ENCODE measurements around the gene PJVK. TPM values are rescaled to one million over a fixed set of nuclear protein-coding genes. Genes with fewer than 3 reads are reported as not detected.

The PJVK gene
- total and polyA plus RNA-seq, 9 of the 15 experiments (the other 6 are each of a cell fraction or from before 2014, with no cell fraction given) = 0.11 to 1.5 (median 0.73) TPM

DNA sequence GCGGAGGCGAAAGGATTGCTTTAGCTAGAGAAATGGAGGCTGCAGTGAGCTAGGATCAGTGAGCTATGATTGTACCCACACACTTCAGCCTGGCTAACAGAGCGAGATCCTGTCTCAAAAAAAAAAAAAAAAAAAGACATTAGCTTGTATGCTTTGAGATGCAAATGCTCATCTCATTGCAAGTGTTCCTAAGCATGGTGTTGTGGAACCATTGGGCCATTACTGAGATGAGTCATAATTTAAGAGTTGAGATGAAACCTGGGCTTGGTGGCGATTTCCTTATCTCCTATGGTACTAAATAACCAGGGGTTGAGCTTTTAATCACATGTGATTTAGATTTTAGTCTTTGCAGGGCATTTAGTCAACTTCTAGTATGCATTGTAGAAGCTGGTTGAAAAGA is 31.3 kb downstream of the PJVK start:
- Histone ChIP-seq H3K79me2 (ENCODE audit: control insufficient read depth, insufficient read depth, low read length) (peaks cover 48% of the 10 kb centered on the region), H2AFZ (ENCODE audit: low read depth, low read length) (no peak overlapping the region), H3K9ac (ENCODE audit: insufficient read depth in 1 of 2, low read depth in 2 of 2, low read length in 2 of 2) (no peak overlapping the region), H3K9me3 (replicated peaks; ENCODE audit: control insufficient read depth, insufficient read depth, low read depth, low read length) (no peaks in the 10 kb centered on the region), H3K27me3 (ENCODE audit: control insufficient read depth in 2 of 2, insufficient read depth in 2 of 2, low read length in 2 of 2) (no peaks in the 10 kb centered on the region), H3K27ac (ENCODE audit: extremely low read depth, low read depth, low read length) (no peak overlapping the region), H3K9me1 (ENCODE audit: control insufficient read depth, insufficient read depth, low read length) (no peaks in the 10 kb centered on the region), H3K4me1 (replicated peaks in 1 of 2; ENCODE audit: control insufficient read depth in 2 of 2, insufficient read depth in 2 of 2, low read length in 2 of 2) (peaks cover 23 to 26% of the 10 kb centered on the region in 2 experiments), H4K20me1 (replicated peaks; ENCODE audit: control insufficient read depth, insufficient read depth, low read length) (no peaks in the 10 kb centered on the region), H3K4me3 (no peak overlapping the region), H3K36me3 (ENCODE audit: control insufficient read depth, insufficient read depth, low read length) (peaks cover 11% of the 10 kb centered on the region; the same call in 1 of the 3 replicates), H3K4me2 (ENCODE audit: insufficient read depth, low read length) (no peak overlapping the region)
- TF ChIP-seq JUND (IDR thresholded peaks at IDR 0.05; ENCODE audit: borderline replicate concordance, low read depth, low read length) = peak; percentile 82
- TF ChIP-seq JUND (tag; IDR thresholded peaks at IDR 0.05; ENCODE audit: borderline replicate concordance, low read depth, low read length) = peak; percentile 66; the same call in 2 of the 3 replicates
- no peak for TF ChIP-seq DACH1 (IDR thresholded peaks at IDR 0.05; ENCODE audit: partially characterized antibody)
- TF ChIP-seq JUN (IDR thresholded peaks at IDR 0.05; ENCODE audit: borderline replicate concordance, low read depth, low read length) = 0 out of 2 replicates have a peak, but pooled peaks have one; percentile 27
- TF ChIP-seq JUN (CRISPR knock-in tag; IDR thresholded peaks at IDR 0.05; ENCODE audit: borderline replicate concordance) = no peak
- 0 out of 2 replicates have a peak, but pooled peaks have one; percentile 53 for TF ChIP-seq DPF2 (IDR thresholded peaks at IDR 0.05)
- TF ChIP-seq, protein P1, sequence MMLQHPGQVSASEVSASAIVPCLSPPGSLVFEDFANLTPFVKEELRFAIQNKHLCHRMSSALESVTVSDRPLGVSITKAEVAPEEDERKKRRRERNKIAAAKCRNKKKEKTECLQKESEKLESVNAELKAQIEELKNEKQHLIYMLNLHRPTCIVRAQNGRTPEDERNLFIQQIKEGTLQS (IDR thresholded peaks at IDR 0.05) = peak; percentile 84
- TF ChIP-seq, protein P1 (CRISPR knock-in tag; conservative IDR thresholded peaks at IDR 0.05) = no peak
- peak; percentile 64; the same call in 1 of the 2 replicates for TF ChIP-seq EHMT2 (IDR thresholded peaks at IDR 0.05)
- TF ChIP-seq FOSL1 (tag; conservative IDR thresholded peaks at IDR 0.05) = peak; percentile 77
- no peak for TF ChIP-seq ZNF57 (CRISPR knock-in tag; IDR thresholded peaks at IDR 0.05)
- TF ChIP-seq, protein P2, sequence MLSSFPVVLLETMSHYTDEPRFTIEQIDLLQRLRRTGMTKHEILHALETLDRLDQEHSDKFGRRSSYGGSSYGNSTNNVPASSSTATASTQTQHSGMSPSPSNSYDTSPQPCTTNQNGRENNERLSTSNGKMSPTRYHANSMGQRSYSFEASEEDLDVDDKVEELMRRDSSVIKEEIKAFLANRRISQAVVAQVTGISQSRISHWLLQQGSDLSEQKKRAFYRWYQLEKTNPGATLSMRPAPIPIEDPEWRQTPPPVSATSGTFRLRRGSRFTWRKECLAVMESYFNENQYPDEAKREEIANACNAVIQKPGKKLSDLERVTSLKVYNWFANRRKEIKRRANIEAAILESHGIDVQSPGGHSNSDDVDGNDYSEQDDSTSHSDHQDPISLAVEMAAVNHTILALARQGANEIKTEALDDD (IDR thresholded peaks at IDR 0.05) = 0 out of 2 replicates have a peak, but pooled peaks have one; percentile 25
- TF ChIP-seq, protein P3, sequence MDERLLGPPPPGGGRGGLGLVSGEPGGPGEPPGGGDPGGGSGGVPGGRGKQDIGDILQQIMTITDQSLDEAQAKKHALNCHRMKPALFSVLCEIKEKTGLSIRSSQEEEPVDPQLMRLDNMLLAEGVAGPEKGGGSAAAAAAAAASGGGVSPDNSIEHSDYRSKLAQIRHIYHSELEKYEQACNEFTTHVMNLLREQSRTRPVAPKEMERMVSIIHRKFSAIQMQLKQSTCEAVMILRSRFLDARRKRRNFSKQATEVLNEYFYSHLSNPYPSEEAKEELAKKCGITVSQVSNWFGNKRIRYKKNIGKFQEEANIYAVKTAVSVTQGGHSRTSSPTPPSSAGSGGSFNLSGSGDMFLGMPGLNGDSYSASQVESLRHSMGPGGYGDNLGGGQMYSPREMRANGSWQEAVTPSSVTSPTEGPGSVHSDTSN (CRISPR knock-in tag; IDR thresholded peaks at IDR 0.05; ENCODE audit: low read depth) = no peak
- TF ChIP-seq, protein P3 (tag; conservative IDR thresholded peaks at IDR 0.05; ENCODE audit: low read depth) = peak; percentile 33; the same call in 1 of the 2 replicates
- 0 out of 2 replicates have a peak, but pooled peaks have one; percentile 36 for TF ChIP-seq ZNF384 (IDR thresholded peaks at IDR 0.05; ENCODE audit: low read depth, low read length)
- no peak for TF ChIP-seq ELF2 (CRISPR knock-in tag; IDR thresholded peaks at IDR 0.05)
- intact Hi-C loops (cut with micrococcal nuclease) = no loop called here
- no peak for ATAC-seq
- 67% methylated on average over 3 of the region's 4 CpGs for WGBS (ENCODE audit: insufficient coverage, low coverage, missing lambda C conversion rate)
- CTCF ChIA-PET (ENCODE audit: low intra/inter-chr PET ratio) = no interaction called here
- BruUV-seq (replicated peaks) = no TSS peak
- in situ Hi-C loops (cut with MboI) = no loop called here
- POLR2A ChIA-PET = interaction anchor here (1.0 to 2.2 kb wide), 4 partner anchors 8 to 141 kb away, joined by 4 to 9 read pairs (median 6); partner anchors contain the start of gene PRKRA
- FAIRE-seq = no peak
- DNase-seq (ENCODE audit: extremely low read depth in 1 of 4, low spot score in 3 of 4) = peak in 2 of 4 experiments; percentile 22 to 25

All from K562 (cell line).